ENCODE measurements around the gene HTRA2.
A peak's percentile ranks its signal among the peaks of the same experiment; 100 is the strongest.

HTRA2 gene

GRCh38 chr2:74495440-74495839 lies 34.3 kb upstream of the HTRA2 start:
- no peak for DNase-seq (ENCODE audit: low spot score)
- H3K4me1 ChIP-seq (ENCODE audit: control insufficient read depth in 2 of 2, insufficient read depth in 1 of 2, low read depth in 1 of 2, low read length in 2 of 2) = peaks cover 13 to 15% of the 10 kb centered on the region in 2 donors
- no peaks in the 10 kb centered on the region for H3K79me1 ChIP-seq (ENCODE audit: low read depth, low read length)
- H3K14ac ChIP-seq (ENCODE audit: low read length) = no peak overlapping the region
- no peak overlapping the region for H2AK5ac ChIP-seq (ENCODE audit: low read depth, low read length)
- no peak overlapping the region for H3K4me3 ChIP-seq (ENCODE audit: low read length in 2 of 2)
- H2BK5ac ChIP-seq (ENCODE audit: low read length) = no peak overlapping the region
- no peak overlapping the region for H2BK15ac ChIP-seq (ENCODE audit: low read length)
- H3K36me3 ChIP-seq (replicated peaks in 1 of 2; ENCODE audit: control insufficient read depth in 2 of 2, insufficient read depth in 2 of 2, low read length in 2 of 2) = peaks cover 29 to 41% of the 10 kb centered on the region in 2 donors
- H3K27ac ChIP-seq (replicated peaks; ENCODE audit: low read length) = no peak overlapping the region
- H4K8ac ChIP-seq (ENCODE audit: low read depth, low read length) = no peak overlapping the region
- H3K4me2 ChIP-seq (ENCODE audit: insufficient read depth, low read length, poor library complexity, severe bottlenecking) = no peak overlapping the region
- H3K27me3 ChIP-seq (ENCODE audit: control insufficient read depth in 3 of 3, insufficient read depth in 3 of 3, low read depth in 1 of 3, low read length in 3 of 3) = peaks cover 30 to 50% (median 44%) of the 10 kb centered on the region in 3 experiments
- H2BK12ac ChIP-seq (ENCODE audit: low read length) = no peak overlapping the region
- no peak overlapping the region for H2AFZ ChIP-seq (ENCODE audit: low read length)
- no peak overlapping the region for H3K4ac ChIP-seq (ENCODE audit: low read length)
- no peak overlapping the region for H3K9ac ChIP-seq (ENCODE audit: low read depth, low read length, poor library complexity)
- no peaks in the 10 kb centered on the region for H3K9me3 ChIP-seq (replicated peaks in 1 of 2; ENCODE audit: control insufficient read depth in 2 of 2, insufficient read depth in 1 of 2, low read depth in 1 of 2, low read length in 2 of 2)
- H3K18ac ChIP-seq (ENCODE audit: low read length) = no peak overlapping the region
- no peak overlapping the region for H2BK120ac ChIP-seq (ENCODE audit: low read depth, low read length)
- WGBS, 2 donors (ENCODE audit: extremely low coverage in 2 of 2, insufficient read length in 2 of 2, insufficient replicate concordance in 1 of 2) = no CpG with 5 or more reads among the region's 1 CpG
- H4K91ac ChIP-seq (ENCODE audit: low read depth, low read length, poor library complexity) = no peak overlapping the region
- H3K23ac ChIP-seq (ENCODE audit: low read depth, low read length, poor library complexity) = no peak overlapping the region

DNA sequence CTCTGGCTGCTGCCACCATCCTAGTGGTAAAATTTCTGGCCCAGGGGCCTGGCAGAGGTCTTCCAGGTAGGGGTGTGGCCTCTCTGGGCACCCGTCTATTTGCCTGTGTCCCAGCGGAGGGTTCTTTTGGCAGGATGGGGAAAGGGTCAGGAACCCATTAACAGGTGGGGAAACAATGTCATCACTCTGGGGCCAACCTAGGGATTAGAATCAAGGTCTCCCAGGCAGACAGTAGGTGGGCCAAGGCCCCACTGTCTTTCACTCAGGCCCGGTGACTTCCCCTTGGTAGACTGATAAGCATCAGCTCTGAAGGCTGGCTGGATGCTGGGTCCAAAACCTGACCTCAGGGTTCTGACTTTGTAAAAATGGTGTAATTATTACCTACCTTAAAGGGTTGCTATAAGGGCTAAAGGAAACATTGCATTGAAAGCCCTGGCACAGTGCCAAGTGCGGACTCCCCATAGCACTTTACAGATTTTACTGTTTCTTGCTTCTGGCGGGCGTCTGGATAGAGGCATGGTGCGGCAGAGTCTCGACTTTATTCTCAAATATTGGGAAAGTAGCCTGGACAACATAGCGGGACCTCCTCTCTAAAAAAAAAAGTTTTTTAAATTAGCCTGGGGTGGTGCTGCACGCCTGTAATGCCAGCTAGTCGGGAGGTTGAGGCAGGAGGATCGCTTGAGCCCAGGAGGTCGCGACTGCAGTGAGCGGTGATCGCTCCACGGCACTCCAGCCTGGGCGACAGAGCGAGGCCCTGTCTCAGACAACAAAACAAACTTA lies 32.5 kb upstream of the HTRA2 start:
- no peak overlapping the region for H3K9ac ChIP-seq (ENCODE audit: low read depth, low read length, poor library complexity)
- H3K4ac ChIP-seq (ENCODE audit: low read length) = no peak overlapping the region
- no peak overlapping the region for H2BK15ac ChIP-seq (ENCODE audit: low read length)
- H2BK120ac ChIP-seq (ENCODE audit: low read depth, low read length) = no peak overlapping the region
- H3K27me3 ChIP-seq (ENCODE audit: control insufficient read depth in 3 of 3, insufficient read depth in 3 of 3, low read depth in 1 of 3, low read length in 3 of 3) = peaks cover 45 to 67% (median 62%) of the 10 kb centered on the region in 3 experiments
- no peak overlapping the region for H3K14ac ChIP-seq (ENCODE audit: low read length)
- no peak overlapping the region for H2AK5ac ChIP-seq (ENCODE audit: low read depth, low read length)
- peak overlapping the region; percentile 41 to 74 for H3K4me3 ChIP-seq (ENCODE audit: low read length in 2 of 2)
- WGBS, 2 donors (ENCODE audit: extremely low coverage in 2 of 2, insufficient read length in 2 of 2, insufficient replicate concordance in 1 of 2) = no CpG with 5 or more reads among the region's 19 CpGs
- no peaks in the 10 kb centered on the region for H3K79me1 ChIP-seq (ENCODE audit: low read depth, low read length)
- H2BK5ac ChIP-seq (ENCODE audit: low read length) = no peak overlapping the region
- no peak overlapping the region for H4K91ac ChIP-seq (ENCODE audit: low read depth, low read length, poor library complexity)
- no peaks in the 10 kb centered on the region for H3K9me3 ChIP-seq (replicated peaks in 1 of 2; ENCODE audit: control insufficient read depth in 2 of 2, insufficient read depth in 1 of 2, low read depth in 1 of 2, low read length in 2 of 2)
- H3K36me3 ChIP-seq (replicated peaks in 1 of 2; ENCODE audit: control insufficient read depth in 2 of 2, insufficient read depth in 2 of 2, low read length in 2 of 2) = peaks cover 13 to 24% of the 10 kb centered on the region in 2 donors
- H2BK12ac ChIP-seq (ENCODE audit: low read length) = no peak overlapping the region
- H3K4me1 ChIP-seq (ENCODE audit: control insufficient read depth in 2 of 2, insufficient read depth in 1 of 2, low read depth in 1 of 2, low read length in 2 of 2) = peaks cover 15 to 16% of the 10 kb centered on the region in 2 donors
- H2AFZ ChIP-seq (ENCODE audit: low read length) = peak overlapping the region; percentile 85
- no peak overlapping the region for H3K27ac ChIP-seq (replicated peaks; ENCODE audit: low read length)
- H3K18ac ChIP-seq (ENCODE audit: low read length) = no peak overlapping the region
- H4K8ac ChIP-seq (ENCODE audit: low read depth, low read length) = no peak overlapping the region
- no peak overlapping the region for H3K23ac ChIP-seq (ENCODE audit: low read depth, low read length, poor library complexity)
- no peak for DNase-seq (ENCODE audit: low spot score)
- peak overlapping the region; percentile 82 for H3K4me2 ChIP-seq (ENCODE audit: insufficient read depth, low read length, poor library complexity, severe bottlenecking)

GRCh38 chr2:74497777-74498499 lies 31.8 kb upstream of the HTRA2 start:
- Histone ChIP-seq H3K9me3 (replicated peaks in 1 of 2; ENCODE audit: control insufficient read depth in 2 of 2, insufficient read depth in 1 of 2, low read depth in 1 of 2, low read length in 2 of 2) (no peaks in the 10 kb centered on the region), H3K23ac (ENCODE audit: low read depth, low read length, poor library complexity) (peak overlapping the region; percentile 99), H2BK15ac (ENCODE audit: low read length) (peak overlapping the region; percentile 34), H3K4me3 (ENCODE audit: low read length in 2 of 2) (peak overlapping the region; percentile 41 to 74), H3K27me3 (ENCODE audit: control insufficient read depth in 3 of 3, insufficient read depth in 3 of 3, low read depth in 1 of 3, low read length in 3 of 3) (peaks cover 52 to 75% (median 69%) of the 10 kb centered on the region in 3 experiments), H3K27ac (replicated peaks; ENCODE audit: low read length) (no peak overlapping the region), H3K4me2 (ENCODE audit: insufficient read depth, low read length, poor library complexity, severe bottlenecking) (peak overlapping the region; percentile 82), H4K8ac (ENCODE audit: low read depth, low read length) (peak overlapping the region; percentile 66), H3K18ac (ENCODE audit: low read length) (peak overlapping the region; percentile 88), H3K4me1 (ENCODE audit: control insufficient read depth in 2 of 2, insufficient read depth in 1 of 2, low read depth in 1 of 2, low read length in 2 of 2) (peaks cover 16 to 18% of the 10 kb centered on the region in 2 donors), H3K14ac (ENCODE audit: low read length) (peak overlapping the region; percentile 58), H2AFZ (ENCODE audit: low read length) (peak overlapping the region; percentile 85), H2BK12ac (ENCODE audit: low read length) (no peak overlapping the region), H3K36me3 (replicated peaks in 1 of 2; ENCODE audit: control insufficient read depth in 2 of 2, insufficient read depth in 2 of 2, low read length in 2 of 2) (peaks cover 7 to 16% of the 10 kb centered on the region in 2 donors), H2BK120ac (ENCODE audit: low read depth, low read length) (peak overlapping the region; percentile 49), H4K91ac (ENCODE audit: low read depth, low read length, poor library complexity) (peak overlapping the region; percentile 28), H2BK5ac (ENCODE audit: low read length) (no peak overlapping the region), H2AK5ac (ENCODE audit: low read depth, low read length) (peak overlapping the region; percentile 89), H3K79me1 (ENCODE audit: low read depth, low read length) (no peaks in the 10 kb centered on the region), H3K4ac (ENCODE audit: low read length) (peak overlapping the region; percentile 24), H3K9ac (ENCODE audit: low read depth, low read length, poor library complexity) (peak overlapping the region; percentile 85)
- WGBS, 2 donors (ENCODE audit: extremely low coverage in 2 of 2, insufficient read length in 2 of 2, insufficient replicate concordance in 1 of 2) = no CpG with 5 or more reads among the region's 61 CpGs
- DNase-seq (ENCODE audit: low spot score) = no peak

Measured in neuronal stem cell (in vitro differentiated cells).